GM23248 (cell line): ENCODE data around the gene POTEB.
"Not testable (repeated sequence)": the region's sequence is repeated elsewhere in the genome, so short reads cannot be mapped to it uniquely, and the experiment has no call there.

ENCODE experiments used
- EZH2 ChIP-seq: fragments of 200-600 bp; sonication (generic); IDR thresholded peaks from 2 replicates; pipeline ENCODE4 v1.6.1; 2018; ENCODE audit warnings: antibody characterized with exemption, mild to moderate bottlenecking; ENCODE audit not compliant: insufficient read depth, poor library complexity, severe bottlenecking
- EZH2phosphoT487 ChIP-seq: fragments of 200-600 bp; sonication (generic); IDR thresholded peaks from 2 replicates; pipeline ENCODE4 v1.6.1; 2018; ENCODE audit warnings: antibody characterized with exemption, moderate library complexity, mild to moderate bottlenecking, low read depth; ENCODE audit not compliant: insufficient read depth

DNA sequence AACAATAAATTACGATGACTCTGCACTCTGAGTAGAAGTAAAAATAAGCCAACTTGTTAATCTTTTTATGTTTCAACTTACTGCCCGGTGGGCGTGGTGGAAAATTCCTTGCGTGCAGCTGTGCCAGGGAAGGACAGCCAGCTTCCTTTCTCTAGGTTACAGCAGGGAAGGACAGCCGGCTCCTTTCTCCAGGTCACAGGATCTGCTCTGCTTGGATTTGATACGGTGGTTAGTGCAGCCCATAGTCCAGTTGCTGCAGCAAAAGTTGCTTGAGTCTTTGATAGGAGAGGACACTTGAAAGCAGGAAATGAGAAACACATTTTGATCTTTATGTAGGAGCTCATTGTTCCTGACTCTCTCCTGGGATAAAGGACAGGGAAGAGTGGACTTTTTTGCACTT, 13.4 kb upstream of the POTEB start:
- TF ChIP-seq EZH2, EZH2phosphoT487: not testable (repeated sequence)
